HG02763 (cell line): Measurements from ENCODE around the gene P4HB.

Source experiments
- ATAC-seq: cut with Tn5 transposase; IDR thresholded peaks from one replicate; pipeline ENCODE4 v1.9.1; 2021; ENCODE audit warnings: mild to moderate bottlenecking, moderate library complexity; ENCODE audit not compliant: unreplicated experiment

P4HB gene

DNA sequence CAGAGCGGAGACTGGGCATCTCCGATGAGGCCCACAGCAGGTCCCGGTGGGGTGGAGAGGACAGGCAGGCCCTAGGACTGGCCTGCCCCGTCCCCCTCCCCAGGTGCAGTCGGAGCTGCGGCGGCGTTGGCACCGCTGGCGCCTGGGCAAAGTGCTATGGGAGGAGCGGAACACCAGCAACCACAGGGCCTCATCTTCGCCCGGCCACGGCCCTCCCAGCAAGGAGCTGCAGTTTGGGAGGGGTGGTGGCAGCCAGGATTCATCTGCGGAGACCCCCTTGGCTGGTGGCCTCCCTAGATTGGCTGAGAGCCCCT is 47.0 kb downstream of the P4HB start:
- ATAC-seq: no peak

DNA sequence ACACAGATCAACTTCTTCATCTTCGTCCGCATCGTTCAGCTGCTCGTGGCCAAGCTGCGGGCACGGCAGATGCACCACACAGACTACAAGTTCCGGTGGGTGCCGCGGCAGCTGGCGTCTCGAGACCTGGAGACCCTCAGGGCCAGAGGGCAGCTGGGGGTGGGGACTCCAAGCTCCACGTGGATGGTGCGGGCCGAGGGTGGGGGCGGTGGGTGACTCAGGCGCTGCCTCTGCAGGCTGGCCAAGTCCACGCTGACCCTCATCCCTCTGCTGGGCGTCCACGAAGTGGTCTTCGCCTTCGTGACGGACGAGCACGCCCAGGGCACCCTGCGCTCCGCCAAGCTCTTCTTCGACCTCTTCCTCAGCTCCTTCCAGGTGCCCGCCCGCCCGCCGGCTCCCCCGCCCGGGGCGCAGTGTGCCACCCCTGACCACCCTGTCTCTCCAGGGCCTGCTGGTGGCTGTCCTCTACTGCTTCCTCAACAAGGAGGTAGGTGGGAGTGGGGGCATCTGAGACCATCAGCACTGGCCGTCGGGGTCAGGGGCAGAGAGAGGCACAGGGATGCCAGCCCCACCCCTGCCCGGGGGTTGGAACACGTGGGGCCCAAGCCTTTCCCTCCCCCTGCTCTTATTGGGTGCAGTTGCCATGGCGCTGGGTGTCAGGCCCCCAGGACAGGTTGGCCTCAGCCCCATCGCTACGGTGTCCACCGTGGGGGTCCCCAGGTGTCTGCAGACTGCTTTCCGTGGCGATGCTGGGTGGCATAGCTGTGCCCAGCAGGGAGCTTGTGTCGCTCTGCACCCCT is 47.6 kb downstream of the P4HB start:
- ATAC-seq: no peak

DNA sequence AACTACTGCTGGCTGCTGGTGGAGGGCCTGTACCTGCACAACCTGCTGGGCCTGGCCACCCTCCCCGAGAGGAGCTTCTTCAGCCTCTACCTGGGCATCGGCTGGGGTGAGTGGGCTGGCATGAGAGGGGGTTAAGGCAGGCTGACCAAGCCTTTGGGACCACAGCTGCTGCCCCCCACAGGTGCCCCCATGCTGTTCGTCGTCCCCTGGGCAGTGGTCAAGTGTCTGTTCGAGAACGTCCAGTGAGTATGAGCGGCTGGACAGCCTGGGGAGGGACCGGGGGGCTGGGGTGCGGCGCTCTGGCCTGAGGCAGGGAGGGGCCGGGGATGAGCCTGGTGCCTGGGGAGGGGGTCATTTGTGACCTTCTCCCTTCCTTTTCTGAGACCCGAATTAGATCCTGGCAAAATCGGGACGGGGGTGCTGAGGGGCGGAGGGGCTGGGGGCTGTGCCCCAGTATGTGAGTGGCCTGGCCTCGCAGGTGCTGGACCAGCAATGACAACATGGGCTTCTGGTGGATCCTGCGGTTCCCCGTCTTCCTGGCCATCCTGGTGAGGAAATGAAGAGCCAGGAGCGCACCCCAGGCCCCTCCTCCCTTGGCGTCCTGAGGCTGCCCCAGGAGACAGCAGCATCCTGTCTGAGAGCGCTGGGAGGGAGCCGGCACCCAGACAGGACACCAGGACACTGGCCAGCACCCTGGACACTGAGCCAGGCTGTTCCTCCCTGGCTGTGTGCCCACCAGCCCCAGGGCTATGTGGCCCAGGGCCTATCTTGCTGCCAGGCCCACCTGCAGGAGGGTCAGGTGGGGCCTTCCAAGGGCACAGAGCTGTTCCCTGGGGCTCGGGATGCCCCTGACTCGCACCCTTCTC is 48.4 kb downstream of the P4HB start:
- ATAC-seq: no peak

DNA sequence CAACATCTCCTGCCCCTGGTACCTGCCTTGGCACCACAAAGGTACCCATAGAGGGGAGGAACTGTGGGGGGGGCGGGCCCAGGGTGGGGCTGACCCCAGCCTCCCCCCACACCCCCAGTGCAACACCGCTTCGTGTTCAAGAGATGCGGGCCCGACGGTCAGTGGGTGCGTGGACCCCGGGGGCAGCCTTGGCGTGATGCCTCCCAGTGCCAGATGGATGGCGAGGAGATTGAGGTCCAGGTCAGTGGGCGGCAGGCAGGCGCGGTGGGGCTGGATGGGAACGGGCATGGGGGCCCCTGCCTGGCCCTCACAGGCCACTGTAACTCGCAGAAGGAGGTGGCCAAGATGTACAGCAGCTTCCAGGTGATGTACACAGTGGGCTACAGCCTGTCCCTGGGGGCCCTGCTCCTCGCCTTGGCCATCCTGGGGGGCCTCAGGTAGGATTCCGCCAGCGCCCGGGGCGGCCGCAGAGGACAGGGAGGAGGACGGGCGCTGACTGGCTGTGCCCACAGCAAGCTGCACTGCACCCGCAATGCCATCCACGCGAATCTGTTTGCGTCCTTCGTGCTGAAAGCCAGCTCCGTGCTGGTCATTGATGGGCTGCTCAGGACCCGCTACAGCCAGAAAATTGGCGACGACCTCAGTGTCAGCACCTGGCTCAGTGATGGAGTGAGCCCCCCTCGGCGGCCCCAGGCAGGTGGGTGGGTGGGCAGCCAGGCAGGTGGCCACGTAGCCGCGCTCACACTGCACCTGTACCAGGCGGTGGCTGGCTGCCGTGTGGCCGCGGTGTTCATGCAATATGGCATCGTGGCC is 49.2 kb downstream of the P4HB start:
- ATAC-seq: no peak

DNA sequence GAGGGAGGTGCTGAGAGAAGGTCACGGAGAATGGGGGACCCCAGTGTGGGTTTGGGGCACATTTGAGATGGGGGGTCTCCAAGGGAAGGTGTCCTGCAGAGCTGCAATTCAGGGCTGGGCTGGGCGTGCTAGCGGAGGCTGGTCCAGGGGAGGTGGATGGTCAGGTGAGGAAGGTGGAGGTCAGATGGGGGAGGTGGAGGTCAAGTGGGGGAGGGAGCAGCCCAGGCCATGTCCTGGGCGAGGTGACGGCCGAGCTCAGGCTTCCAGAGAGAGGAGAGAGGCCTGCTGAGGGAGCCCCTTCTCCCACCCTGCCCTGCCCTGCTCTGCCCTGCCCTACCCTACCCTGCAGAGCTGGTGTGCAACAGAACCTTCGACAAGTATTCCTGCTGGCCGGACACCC is 49.9 kb downstream of the P4HB start:
- no peak for ATAC-seq

- no peak for ATAC-seq
These were observed 50.8 kb downstream of the P4HB start for GRCh38 chr17:81809556-81809998.

DNA sequence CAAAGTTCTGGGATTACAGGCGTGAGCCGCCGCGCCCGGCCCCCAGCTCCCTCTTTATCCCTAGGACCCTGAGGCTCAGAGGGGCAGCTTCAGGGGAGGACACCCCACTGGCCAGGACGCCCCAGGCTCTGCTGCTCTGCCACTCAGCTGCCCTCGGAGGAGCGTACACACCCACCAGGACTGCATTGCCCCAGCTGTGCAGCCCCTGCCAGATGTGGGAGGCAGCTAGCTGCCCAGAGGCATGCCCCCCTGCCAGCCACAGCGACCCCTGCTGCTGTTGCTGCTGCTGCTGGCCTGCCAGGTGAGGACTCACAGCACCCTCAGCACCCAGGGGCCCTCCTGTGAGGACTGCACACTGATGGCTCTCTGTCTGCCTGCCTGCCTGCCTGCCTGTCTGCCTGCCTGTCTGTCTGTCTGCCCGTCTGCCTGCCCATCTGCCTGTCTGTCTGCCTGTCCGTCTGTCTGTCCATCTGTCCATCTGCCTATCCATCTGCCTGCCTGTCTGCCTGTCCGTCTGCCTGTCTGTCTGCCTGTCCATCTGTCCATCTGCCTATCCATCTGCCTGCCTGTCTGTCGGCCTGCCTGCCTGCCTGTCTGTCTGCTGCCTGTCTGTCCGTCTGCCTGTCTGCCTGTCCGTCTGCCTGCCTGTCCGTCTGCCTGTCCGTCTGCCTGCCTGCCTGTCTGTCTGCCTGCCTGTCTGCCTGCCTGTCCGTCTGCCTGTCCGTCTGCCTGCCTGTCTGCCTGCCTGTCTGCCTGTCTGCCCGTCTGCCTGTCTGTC is 51.4 kb downstream of the P4HB start:
- no peak for ATAC-seq

- ATAC-seq: no peak
These were observed 52.5 kb downstream of the P4HB start for GRCh38 chr17:81807839-81808238.

- no peak for ATAC-seq
These were observed 53.1 kb downstream of the P4HB start for GRCh38 chr17:81807210-81807719.

- ATAC-seq: no peak
These were observed 53.7 kb downstream of the P4HB start for GRCh38 chr17:81806461-81807209.

DNA sequence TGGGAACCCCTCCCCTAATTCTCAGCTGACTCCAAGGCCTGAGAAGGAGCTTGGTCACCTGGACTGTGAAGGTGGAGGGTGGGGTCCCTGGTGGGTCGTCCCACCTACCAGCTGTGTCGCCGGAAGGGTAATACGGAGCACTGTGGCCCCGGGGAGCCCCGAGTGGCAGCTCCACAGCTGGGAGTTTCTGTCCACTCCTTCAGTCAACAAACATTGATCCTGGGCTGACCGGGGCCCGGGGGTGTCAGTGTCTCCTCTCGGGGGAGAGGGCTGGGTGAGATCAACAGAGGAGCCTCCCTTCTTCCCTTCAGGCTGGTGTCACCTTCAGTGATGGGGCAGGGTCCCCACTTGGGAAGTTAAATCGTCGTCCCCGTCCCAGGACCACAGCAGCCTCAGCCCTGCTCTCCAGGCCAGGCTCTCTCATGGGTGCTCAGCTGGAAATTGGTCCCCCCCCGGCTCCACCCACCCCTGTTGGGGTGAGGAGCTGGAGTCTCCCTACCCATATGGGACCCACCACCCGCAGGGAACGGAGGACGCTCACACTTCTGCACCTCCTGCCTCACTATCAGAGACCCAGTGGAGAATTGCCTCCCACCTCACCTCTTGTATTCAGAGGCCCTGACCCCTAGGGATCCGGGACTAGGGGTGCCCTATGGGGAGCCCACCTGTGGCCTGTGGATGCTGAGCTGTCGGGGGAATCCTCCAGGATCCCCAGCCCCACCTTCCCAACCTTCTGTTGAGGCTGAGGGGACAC is 54.5 kb downstream of the P4HB start:
- ATAC-seq: no peak

- ATAC-seq: no peak
These were observed 55.6 kb downstream of the P4HB start for GRCh38 chr17:81804559-81805399.

DNA sequence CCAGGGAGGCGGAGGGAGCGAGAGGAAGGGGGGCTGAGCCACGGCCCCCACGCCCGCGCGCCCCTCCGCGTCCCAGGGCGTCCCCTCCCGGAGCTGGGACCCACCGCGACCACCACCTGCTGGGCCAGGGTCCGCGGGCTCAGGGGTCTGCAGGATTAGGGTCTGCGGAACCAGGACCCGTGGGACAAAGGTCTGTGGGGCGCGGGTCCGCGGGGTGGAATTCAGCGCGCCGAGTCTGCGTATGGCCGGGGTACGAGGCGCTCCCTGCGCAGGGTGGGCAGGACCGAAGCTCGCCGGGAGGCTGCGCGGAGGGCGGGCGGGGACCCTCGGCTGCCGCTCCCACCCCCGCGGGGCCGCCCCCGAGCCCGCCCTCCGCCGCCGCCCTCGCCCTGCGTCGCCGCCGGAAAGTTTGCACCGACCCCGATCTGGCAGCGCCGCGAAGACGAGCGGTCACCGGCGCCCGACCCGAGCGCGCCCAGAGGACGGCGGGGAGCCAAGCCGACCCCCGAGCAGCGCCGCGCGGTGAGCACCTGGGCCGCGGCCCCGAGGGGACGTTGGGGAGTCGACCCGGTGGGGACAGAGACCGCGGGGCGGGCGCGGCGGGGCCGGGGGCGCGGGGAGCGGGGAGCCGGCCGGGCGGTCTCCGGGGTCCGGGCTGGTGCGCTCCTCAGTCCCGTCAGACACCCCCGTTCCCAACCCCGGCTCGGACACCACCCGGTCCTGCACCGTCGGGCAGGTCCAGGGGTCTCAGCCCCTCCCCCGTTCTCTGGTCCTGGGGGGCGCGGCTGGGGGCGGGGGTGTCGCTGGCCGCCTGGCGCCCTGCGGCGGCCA is 56.4 kb downstream of the P4HB start, which contains the start of gene GCGR:
Gene GCGR, plus strand, starts transcription at position 423 of the 831 bp plus-strand sequence. CDS start 4,869 bp downstream, outside the sequence.
- no peak for ATAC-seq

GRCh38 chr17:81802856-81803643 is 57.3 kb downstream of the P4HB start:
- ATAC-seq: no peak

GRCh38 chr17:81802048-81802758 is 58.1 kb downstream of the P4HB start:
- ATAC-seq: no peak

- ATAC-seq: no peak
These were observed 59.0 kb downstream of the P4HB start for GRCh38 chr17:81801327-81801726.
